Effector memory CD8-positive, alpha-beta T cell (primary cell): ENCODE results near the gene SCPEP1.
A peak's percentile ranks its signal among the peaks of the same experiment; 100 is the strongest.

Experiments
- ATAC-seq: fragments of 150-1000 bp; cut with Tn5 transposase; replicated peaks from 2 replicates; pipeline ENCODE4 v1.10.0; 2021; ENCODE audit warnings: mild to moderate bottlenecking, moderate library complexity
- DNase-seq, 3 experiments: peaks; one replicate each; pipeline ENCODE4 v3.0.0; 2021
- H3K27ac Mint-ChIP-seq, 2 donors: one replicate each; pipeline ENCODE4 v1.8.0; 2022; ENCODE audit warnings: mild to moderate bottlenecking in 2 of 2, mixed read lengths in 2 of 2, moderate library complexity in 2 of 2
- H3K27me3 Mint-ChIP-seq, 2 donors: one replicate each; pipeline ENCODE4 v1.8.0; 2022; ENCODE audit warnings: mixed read lengths in 2 of 2
- H3K36me3 Mint-ChIP-seq: one replicate; pipeline ENCODE4 v1.8.0; 2022; ENCODE audit warnings: mild to moderate bottlenecking, moderate library complexity, mixed read lengths; ENCODE audit not compliant: insufficient read depth
- H3K4me1 Mint-ChIP-seq, 2 donors: one replicate each; pipeline ENCODE4 v1.8.0; 2022; ENCODE audit warnings: low read depth in 2 of 2, mixed read lengths in 2 of 2
- H3K4me3 Mint-ChIP-seq, 2 donors: one replicate each; pipeline ENCODE4 v1.8.0; 2022; ENCODE audit warnings: mild to moderate bottlenecking in 2 of 2, mixed read lengths in 2 of 2, moderate library complexity in 2 of 2
- H3K9me3 Mint-ChIP-seq, 2 donors: one replicate each; pipeline ENCODE4 v1.8.0; 2022; ENCODE audit warnings: mixed read lengths in 2 of 2

Gene SCPEP1

DNA sequence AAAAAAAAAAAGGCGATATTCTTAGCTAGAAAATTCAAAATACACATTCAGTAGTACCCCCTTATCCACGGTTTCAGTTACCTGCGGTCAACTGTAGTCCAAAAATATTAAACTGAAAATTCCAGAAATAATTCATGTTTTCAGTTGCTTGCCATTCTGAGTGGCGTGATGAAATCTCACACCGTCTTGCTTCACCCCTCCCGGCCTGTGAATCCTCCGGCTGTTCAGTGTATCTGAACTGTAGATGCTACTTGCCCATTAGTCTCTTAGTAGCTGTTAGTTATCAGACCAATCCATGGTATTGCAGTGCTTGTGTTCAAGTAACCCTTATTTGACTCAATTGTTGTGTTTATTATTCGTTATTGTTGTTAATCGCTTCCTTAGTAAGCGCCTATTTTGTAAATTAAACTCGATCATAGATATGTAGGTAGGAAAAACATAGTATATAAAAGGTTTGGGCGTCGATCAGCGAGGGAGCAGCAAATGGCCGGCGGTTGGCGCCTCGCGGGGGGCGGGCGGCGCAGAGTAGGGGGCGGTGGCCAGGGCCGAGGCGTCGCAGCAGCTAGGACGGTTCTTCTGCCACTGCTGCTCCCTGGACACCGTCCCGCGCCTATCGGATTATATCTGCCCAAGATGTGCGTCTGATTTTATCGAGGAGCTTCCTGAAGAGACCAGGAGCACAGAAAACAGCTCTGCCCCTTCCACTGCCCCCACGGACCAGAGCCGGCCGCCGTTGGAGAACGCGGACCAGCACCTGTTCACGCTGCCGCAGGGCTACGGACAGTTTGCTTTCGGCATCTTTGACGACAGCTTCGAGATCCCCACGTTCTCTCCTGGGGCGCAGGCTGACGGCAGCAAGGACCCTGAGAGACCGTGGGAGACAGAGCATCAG lies 67.3 kb downstream of the SCPEP1 start:
- Mint-ChIP-seq H3K4me3 (peak overlapping the region; percentile 77 to 79), H3K27me3 (peaks cover 55 to 63% of the 10 kb centered on the region in 2 donors), H3K4me1 (peaks cover 13 to 20% of the 10 kb centered on the region in 2 donors), H3K36me3 (peaks cover 2% of the 10 kb centered on the region), H3K9me3 (no peaks in the 10 kb centered on the region), H3K27ac (no peak overlapping the region)
- no peak for ATAC-seq
- DNase-seq: no peak

DNA sequence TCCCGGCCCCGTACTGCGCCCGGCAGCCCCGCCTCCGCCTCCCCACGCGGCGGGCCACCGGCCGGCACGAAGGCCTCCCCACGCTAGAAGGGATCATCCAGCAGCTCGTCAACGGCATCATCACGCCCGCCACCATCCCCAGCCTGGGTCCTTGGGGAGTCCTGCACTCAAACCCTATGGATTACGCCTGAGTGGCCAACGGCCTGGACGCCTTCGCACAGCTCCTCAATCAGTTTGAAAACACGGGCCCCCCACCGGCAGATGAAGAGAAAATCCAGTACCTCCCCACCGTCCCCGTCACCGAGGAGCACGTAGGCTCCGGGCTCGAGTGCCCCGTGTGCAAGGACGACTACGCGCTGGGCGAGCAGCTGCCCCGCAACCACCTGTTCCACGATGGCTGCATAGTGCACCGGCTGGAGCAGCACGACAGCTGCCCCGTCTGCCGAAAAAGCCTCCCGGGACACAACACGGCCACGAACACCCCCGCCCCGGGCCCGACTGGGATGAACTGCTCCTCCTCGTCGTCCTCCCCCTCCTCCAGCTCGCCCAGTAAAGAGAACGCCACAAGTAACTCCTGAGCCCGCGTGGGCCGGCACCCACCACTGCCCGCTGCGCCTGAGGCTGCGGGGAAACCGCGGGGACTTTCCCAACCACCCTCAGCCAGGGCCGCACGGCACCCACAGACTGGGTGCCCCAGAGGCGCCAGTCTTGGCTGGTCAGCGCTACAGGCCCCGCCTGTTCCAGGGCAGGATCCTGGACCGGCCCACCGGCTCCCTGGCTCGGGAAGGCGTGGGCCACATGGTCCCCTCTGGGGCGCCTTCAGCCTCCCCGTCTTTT lies 68.2 kb downstream of the SCPEP1 start:
- Mint-ChIP-seq H3K4me3 (peak overlapping the region; percentile 77 to 79), H3K4me1 (peaks cover 13 to 20% of the 10 kb centered on the region in 2 donors), H3K9me3 (no peaks in the 10 kb centered on the region), H3K27me3 (peaks cover 52 to 72% of the 10 kb centered on the region in 2 donors), H3K36me3 (peaks cover 2% of the 10 kb centered on the region), H3K27ac (no peak overlapping the region)
- DNase-seq (peak in 1 of 3 experiments; percentile 2), ATAC-seq (peak; percentile 63)

DNA sequence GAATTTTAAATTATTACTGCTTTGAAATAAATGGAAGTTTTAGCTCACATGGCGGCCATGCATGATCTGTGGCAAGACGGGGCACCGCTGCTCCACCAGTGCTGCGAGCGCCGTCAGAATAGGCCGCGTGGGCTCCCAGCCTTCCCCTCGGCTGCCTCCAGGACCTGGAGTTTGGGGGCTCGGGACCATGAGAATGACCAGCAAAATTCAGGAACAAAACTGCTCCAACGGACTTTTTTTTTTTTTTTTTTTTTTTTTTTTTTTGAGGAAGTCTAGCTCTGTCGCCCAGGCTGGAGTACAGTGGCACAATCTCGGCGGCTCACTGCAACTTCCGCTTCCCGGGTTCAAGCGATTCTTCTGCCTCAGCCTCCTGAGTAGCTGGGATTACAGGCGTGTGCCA lies 68.8 kb downstream of the SCPEP1 start:
- DNase-seq (no peak), ATAC-seq (no peak)
- Mint-ChIP-seq H3K4me3 (peak overlapping the region; percentile 77 to 79), H3K27ac (no peak overlapping the region), H3K4me1 (peaks cover 13 to 20% of the 10 kb centered on the region in 2 donors), H3K9me3 (no peaks in the 10 kb centered on the region), H3K36me3 (peaks cover 2% of the 10 kb centered on the region), H3K27me3 (peaks cover 53 to 77% of the 10 kb centered on the region in 2 donors)

DNA sequence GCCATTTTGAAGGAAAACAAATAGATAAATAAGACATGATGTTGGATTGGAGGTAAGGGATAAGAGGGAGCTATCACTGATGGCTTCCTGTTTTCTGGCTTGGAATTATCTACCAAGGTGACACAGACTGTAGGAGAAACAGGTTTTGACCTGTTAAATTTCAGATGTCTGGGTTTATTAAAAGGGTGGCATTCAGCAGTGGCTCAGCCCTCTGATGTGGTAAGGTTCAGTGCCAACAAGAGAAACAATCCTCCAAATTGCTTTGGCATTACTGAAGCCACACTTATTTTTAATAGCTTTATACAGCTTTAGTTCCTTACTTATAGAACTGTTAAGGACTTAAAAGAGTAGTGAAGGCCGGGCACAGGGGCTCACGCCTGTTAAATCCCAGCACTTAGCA lies 70.2 kb downstream of the SCPEP1 start:
- no peaks in the 10 kb centered on the region for H3K9me3 Mint-ChIP-seq
- peaks cover 49 to 75% of the 10 kb centered on the region in 2 donors for H3K27me3 Mint-ChIP-seq
- no peak for ATAC-seq

DNA sequence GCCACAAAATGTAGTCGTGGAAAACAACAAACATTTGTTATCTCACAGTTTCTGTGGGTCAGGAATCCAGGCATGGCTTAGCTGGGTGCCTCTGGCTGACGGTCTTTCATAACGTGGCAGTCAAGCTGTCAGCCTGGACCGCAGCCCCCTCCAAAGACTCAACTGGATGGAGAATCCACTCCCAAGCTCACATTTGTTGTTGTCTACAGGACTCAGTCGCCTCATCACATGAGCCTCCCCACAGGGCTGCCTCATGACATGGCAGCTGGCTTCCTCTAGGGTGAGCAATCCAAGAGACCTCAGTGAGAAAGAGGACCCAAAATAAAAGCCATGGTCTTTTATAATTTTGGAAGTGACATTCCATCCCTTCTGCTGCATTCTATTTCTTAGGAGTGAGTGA lies 72.4 kb downstream of the SCPEP1 start:
- H3K4me1 Mint-ChIP-seq: peaks cover 12 to 20% of the 10 kb centered on the region in 2 donors
- H3K27me3 Mint-ChIP-seq: peaks cover 37 to 58% of the 10 kb centered on the region in 2 donors
- H3K9me3 Mint-ChIP-seq: no peaks in the 10 kb centered on the region
- no peaks in the 10 kb centered on the region for H3K36me3 Mint-ChIP-seq
- no peak overlapping the region for H3K4me3 Mint-ChIP-seq
- DNase-seq: no peak
- ATAC-seq: no peak
- H3K27ac Mint-ChIP-seq: no peak overlapping the region

More for the DNA sequence above, 70.2 kb downstream of the SCPEP1 start:
- Mint-ChIP-seq H3K36me3 (peaks cover 2% of the 10 kb centered on the region), H3K27ac (no peak overlapping the region), H3K4me3 (no peak overlapping the region), H3K4me1 (peaks cover 13 to 20% of the 10 kb centered on the region in 2 donors)
- no peak for DNase-seq

DNA sequence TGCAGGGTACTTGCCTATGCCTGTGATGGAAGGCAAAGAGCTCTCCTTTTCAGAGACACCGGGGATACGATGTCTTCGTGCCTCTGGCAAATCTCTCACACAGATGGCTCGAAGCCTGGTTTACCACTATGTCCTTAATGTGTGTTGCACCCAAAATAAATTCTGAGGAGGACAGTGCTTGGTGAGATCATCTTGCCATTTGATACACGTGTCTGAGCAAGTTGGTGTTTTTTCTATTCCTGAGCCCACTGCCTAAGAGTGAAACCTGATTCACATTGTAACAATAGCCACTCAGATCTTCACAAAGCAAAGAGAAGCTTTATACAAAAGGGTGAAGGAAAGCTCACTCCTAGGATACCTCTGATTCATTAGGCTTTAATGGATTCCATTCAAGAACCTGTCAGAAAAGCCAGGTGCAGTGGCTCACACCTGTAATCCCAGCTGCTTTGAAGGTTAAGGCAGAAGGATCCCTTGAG lies 74.0 kb downstream of the SCPEP1 start:
- peaks cover 23 to 44% of the 10 kb centered on the region in 2 donors for H3K27me3 Mint-ChIP-seq
- ATAC-seq (no peak), DNase-seq (no peak)

More for the DNA sequence above, 74.0 kb downstream of the SCPEP1 start:
- H3K9me3 Mint-ChIP-seq: no peaks in the 10 kb centered on the region
- no peak overlapping the region for H3K27ac Mint-ChIP-seq
- no peaks in the 10 kb centered on the region for H3K36me3 Mint-ChIP-seq
- peaks cover 5 to 8% of the 10 kb centered on the region in 2 donors for H3K4me1 Mint-ChIP-seq
- H3K4me3 Mint-ChIP-seq: no peak overlapping the region
